Kidney epithelial cell (primary cell): ENCODE results near the gene PALLD. TPM values are rescaled to one million over a fixed set of nuclear protein-coding genes. Genes with fewer than 3 reads are reported as not detected.

Source experiments
- DNase-seq: peaks from one replicate; pipeline ENCODE4 v3.0.0-alpha.2; 2010; ENCODE audit warnings: low read depth
- H3K27me3 ChIP-seq: 2 replicates; pipeline ENCODE4 v1.6.0; 2011; ENCODE audit warnings: low read length; ENCODE audit not compliant: control insufficient read depth, insufficient read depth
- H3K36me3 ChIP-seq: 2 replicates; pipeline ENCODE4 v1.5.1; 2011; ENCODE audit warnings: low read length; ENCODE audit not compliant: control insufficient read depth, insufficient read depth
- H3K4me3 ChIP-seq: 2 replicates; pipeline ENCODE4 v1.5.1; 2011; ENCODE audit warnings: low read depth, mild to moderate bottlenecking, control low read depth, low read length
- total RNA-seq: library from RNA; depleted of rRNA; stranded (reverse); fragments of >200 nt; gene quantifications from 2 replicates; pipeline ENCODE4 v1.2.3, GENCODE V29; 2015
- TF ChIP-seq, protein P1 (sequence below): IDR thresholded peaks from 2 replicates; pipeline ENCODE4 v1.5.1; 2011; ENCODE audit warnings: mild to moderate bottlenecking, moderate library complexity, low read length, control low read depth, inconsistent platforms; ENCODE audit not compliant: insufficient read depth, poor library complexity, severe bottlenecking

The PALLD gene
- total RNA-seq, 1 donor from 2014 or later = 77.4 TPM

GRCh38 chr4:168621806-168622589 lies 125.1 kb downstream of the PALLD start:
- H3K27me3 ChIP-seq = no peaks in the 10 kb centered on the region
- no peak for DNase-seq
- TF ChIP-seq, protein P1, sequence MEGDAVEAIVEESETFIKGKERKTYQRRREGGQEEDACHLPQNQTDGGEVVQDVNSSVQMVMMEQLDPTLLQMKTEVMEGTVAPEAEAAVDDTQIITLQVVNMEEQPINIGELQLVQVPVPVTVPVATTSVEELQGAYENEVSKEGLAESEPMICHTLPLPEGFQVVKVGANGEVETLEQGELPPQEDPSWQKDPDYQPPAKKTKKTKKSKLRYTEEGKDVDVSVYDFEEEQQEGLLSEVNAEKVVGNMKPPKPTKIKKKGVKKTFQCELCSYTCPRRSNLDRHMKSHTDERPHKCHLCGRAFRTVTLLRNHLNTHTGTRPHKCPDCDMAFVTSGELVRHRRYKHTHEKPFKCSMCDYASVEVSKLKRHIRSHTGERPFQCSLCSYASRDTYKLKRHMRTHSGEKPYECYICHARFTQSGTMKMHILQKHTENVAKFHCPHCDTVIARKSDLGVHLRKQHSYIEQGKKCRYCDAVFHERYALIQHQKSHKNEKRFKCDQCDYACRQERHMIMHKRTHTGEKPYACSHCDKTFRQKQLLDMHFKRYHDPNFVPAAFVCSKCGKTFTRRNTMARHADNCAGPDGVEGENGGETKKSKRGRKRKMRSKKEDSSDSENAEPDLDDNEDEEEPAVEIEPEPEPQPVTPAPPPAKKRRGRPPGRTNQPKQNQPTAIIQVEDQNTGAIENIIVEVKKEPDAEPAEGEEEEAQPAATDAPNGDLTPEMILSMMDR = no peak
- no peak overlapping the region for H3K4me3 ChIP-seq
- no peaks in the 10 kb centered on the region for H3K36me3 ChIP-seq

DNA sequence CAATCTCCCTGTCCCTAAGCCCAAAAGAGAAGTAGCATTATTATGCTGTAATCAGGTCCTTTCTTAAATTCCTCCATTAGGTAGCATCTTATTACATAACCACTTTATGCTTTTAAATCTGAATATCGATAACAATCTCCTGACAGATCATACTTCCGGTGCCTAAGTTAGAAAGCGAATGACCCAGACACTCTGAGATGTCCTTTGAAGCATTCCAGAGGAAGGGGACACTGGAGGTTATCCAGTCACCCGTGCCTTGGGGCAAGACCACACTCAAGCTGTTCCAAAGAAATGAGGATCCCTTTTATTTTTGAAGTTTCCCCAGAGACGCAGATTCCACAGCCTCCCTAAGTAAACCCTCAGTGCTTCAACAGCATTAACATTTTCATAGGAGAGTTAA lies 125.7 kb downstream of the PALLD start:
- Histone ChIP-seq H3K27me3 (no peaks in the 10 kb centered on the region), H3K36me3 (no peaks in the 10 kb centered on the region), H3K4me3 (no peak overlapping the region)
- TF ChIP-seq, protein P1 = no peak
- no peak for DNase-seq

- no peak for DNase-seq
- H3K27me3 ChIP-seq = no peaks in the 10 kb centered on the region
- TF ChIP-seq, protein P1 = no peak
- H3K4me3 ChIP-seq = no peak overlapping the region
- no peaks in the 10 kb centered on the region for H3K36me3 ChIP-seq
Observed at GRCh38 chr4:168623011-168623410, 126.2 kb downstream of the PALLD start.

DNA sequence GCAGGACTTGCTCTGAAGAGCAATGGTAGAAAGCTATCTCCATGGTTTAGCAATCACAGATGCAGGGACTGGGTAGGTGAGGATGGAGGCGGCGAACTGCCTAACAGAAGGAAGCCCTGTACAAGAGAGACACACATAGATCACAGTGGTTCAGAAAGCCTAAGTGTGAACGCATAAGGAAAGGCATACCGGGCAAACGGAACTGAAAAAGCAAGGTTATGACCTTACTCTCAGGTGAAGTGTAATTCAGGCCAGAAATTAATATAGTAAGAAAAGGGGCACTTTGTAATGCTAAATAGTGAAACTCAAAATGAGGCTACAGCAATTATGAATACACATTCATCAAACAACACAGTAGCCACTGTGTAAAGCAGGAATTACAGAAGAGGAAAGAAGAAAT lies 126.6 kb downstream of the PALLD start:
- TF ChIP-seq, protein P1 = no peak
- H3K27me3 ChIP-seq = no peaks in the 10 kb centered on the region
- no peak for DNase-seq
- no peak overlapping the region for H3K4me3 ChIP-seq
- H3K36me3 ChIP-seq = no peaks in the 10 kb centered on the region

DNA sequence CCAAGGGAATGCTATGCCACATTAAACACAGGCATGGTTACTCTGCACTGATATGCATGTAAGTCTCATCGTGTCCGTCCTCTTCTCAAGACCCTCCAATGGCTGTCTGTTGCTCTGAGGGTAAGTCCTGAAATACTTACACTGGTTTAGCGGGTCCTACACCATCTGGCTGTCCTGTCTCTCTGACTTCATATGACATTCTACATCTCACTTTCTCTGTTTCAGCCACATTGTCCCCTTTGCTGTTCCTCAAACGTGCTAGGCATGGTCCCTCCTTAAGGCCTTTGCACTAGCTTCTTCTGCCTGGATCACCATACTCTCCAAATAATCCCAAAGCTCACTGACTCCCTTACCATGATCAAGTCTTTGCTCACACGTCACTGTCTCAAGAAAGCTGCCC lies 131.4 kb downstream of the PALLD start:
- Histone ChIP-seq H3K4me3 (no peak overlapping the region), H3K27me3 (no peaks in the 10 kb centered on the region), H3K36me3 (no peaks in the 10 kb centered on the region)
- TF ChIP-seq, protein P1 = no peak
- no peak for DNase-seq

GRCh38 chr4:168629566-168629965 lies 132.7 kb downstream of the PALLD start:
- Histone ChIP-seq H3K27me3 (no peaks in the 10 kb centered on the region), H3K36me3 (no peaks in the 10 kb centered on the region), H3K4me3 (no peak overlapping the region)
- TF ChIP-seq, protein P1 = no peak
- no peak for DNase-seq
